K562 (cell line): ENCODE measurements around the gene EPB41L4A. TPM values are rescaled to one million over a fixed set of nuclear protein-coding genes. Genes with fewer than 3 reads are reported as not detected.

Source experiments
- ATAC-seq: fragments of 200-7000 bp; cut with Tn5 transposase; 3 replicates; pipeline ENCODE4 v1.9.1; 2020; ENCODE audit warnings: moderate library complexity
- BruUV-seq: library from RNA; stranded (reverse); fragments of 400-500 nt; replicated peaks from 2 replicates; lab custom pipeline; 2021; lab: Mats Ljungman, UMichigan
- CTCF ChIA-PET: fragments of 300-600 bp; formaldehyde crosslinking; extraction: SDS; loops from one replicate; lab custom pipeline; 2021; ENCODE audit warnings: low intra/inter-chr PET ratio; lab: Yijun Ruan, JAX
- POLR2A ChIA-PET: fragments of 300-600, 350-650 bp; sonication (Branson Sonifier 250); formaldehyde crosslinking; extraction: SDS; loops from one replicate; lab custom pipeline; 2021; ENCODE audit warnings: antibody characterized with exemption, inconsistent platforms; lab: Yijun Ruan, JAX
- DNase-seq, 4 experiments: peaks; one replicate each; pipeline versions ENCODE4 v3.0.0 to v3.0.0-alpha.2; 2011 to 2018; ENCODE audit warnings: low spot score in 3 of 4, mixed read lengths in 3 of 4; ENCODE audit errors: extremely low read depth in 1 of 4
- FAIRE-seq: peaks from 2 replicates; lab custom pipeline; 2011; peaks lifted over from hg19 to GRCh38; lab: Jason Lieb, UNC
- H2AFZ ChIP-seq: 2 replicates; pipeline ENCODE4 v1.6.0; 2011; ENCODE audit warnings: low read depth, low read length, control low read depth, inconsistent platforms
- H3K27ac ChIP-seq: fragments of 200-600 bp; 3 replicates; pipeline ENCODE4 v1.8.0; 2011; ENCODE audit warnings: low read depth, mild to moderate bottlenecking, control low read depth, inconsistent platforms, low read length, moderate library complexity, mixed read lengths; ENCODE audit errors: extremely low read depth
- H3K27me3 ChIP-seq, 2 experiments: fragments of 300-600 bp in 1 of 2; 2 replicates in 1 of 2; 3 replicates in 1 of 2; pipeline versions ENCODE4 v1.6.0 to v1.8.0; 2011; ENCODE audit warnings: inconsistent platforms in 2 of 2, low read length in 2 of 2, mild to moderate bottlenecking in 1 of 2, mixed read lengths in 1 of 2, moderate library complexity in 1 of 2; ENCODE audit not compliant: control insufficient read depth in 2 of 2, insufficient read depth in 2 of 2
- H3K36me3 ChIP-seq: fragments of 300-600 bp; 3 replicates; pipeline ENCODE4 v1.8.0; 2011; ENCODE audit warnings: mild to moderate bottlenecking, low read length, inconsistent platforms; ENCODE audit not compliant: control insufficient read depth, insufficient read depth
- H3K4me1 ChIP-seq, 2 experiments: fragments of 200-600 bp in 1 of 2; replicated peaks in 1 of 2; 2 replicates in 1 of 2; 3 replicates in 1 of 2; pipeline versions ENCODE4 v1.5.1 to v1.8.0; 2011; ENCODE audit warnings: inconsistent platforms in 2 of 2, low read length in 2 of 2, mild to moderate bottlenecking in 1 of 2, mixed read lengths in 1 of 2, moderate library complexity in 1 of 2; ENCODE audit not compliant: control insufficient read depth in 2 of 2, insufficient read depth in 2 of 2
- H3K4me2 ChIP-seq: 2 replicates; pipeline ENCODE4 v1.6.1; 2011; ENCODE audit warnings: low read length, control low read depth, inconsistent platforms, mixed read lengths; ENCODE audit not compliant: insufficient read depth
- H3K4me3 ChIP-seq: fragments of 200-600 bp; sonication (generic), shearing (Covaris generic); 2 replicates; pipeline ENCODE4 v1.5.1; 2016; ENCODE audit warnings: control low read depth, inconsistent platforms
- H3K79me2 ChIP-seq: fragments of 200-600 bp; 3 replicates; pipeline ENCODE4 v1.8.0; 2011; ENCODE audit warnings: low read length, inconsistent platforms; ENCODE audit not compliant: control insufficient read depth, insufficient read depth
- H3K9ac ChIP-seq, 2 experiments: 2 replicates each; pipeline versions ENCODE4 v1.6.0 to v1.6.1; 2011; ENCODE audit warnings: low read depth in 2 of 2, low read length in 2 of 2, control low read depth in 1 of 2, inconsistent platforms in 1 of 2, mild to moderate bottlenecking in 1 of 2, mixed read lengths in 1 of 2; ENCODE audit not compliant: insufficient read depth in 1 of 2
- H3K9me1 ChIP-seq: one replicate; pipeline ENCODE4 v1.6.0; 2011; ENCODE audit warnings: inconsistent platforms, mild to moderate bottlenecking, low read length, moderate library complexity; ENCODE audit not compliant: control insufficient read depth, insufficient read depth
- H3K9me3 ChIP-seq: replicated peaks from 2 replicates; pipeline ENCODE4 v1.5.1; 2011; ENCODE audit warnings: low read depth, low read length, inconsistent platforms; ENCODE audit not compliant: control insufficient read depth, insufficient read depth
- H4K20me1 ChIP-seq: replicated peaks from 2 replicates; pipeline ENCODE4 v1.6.1; 2011; ENCODE audit warnings: low read length, inconsistent platforms, mixed read lengths; ENCODE audit not compliant: control insufficient read depth, insufficient read depth
- FOXJ3 ChIP-seq: sonication (generic); formaldehyde crosslinking; IDR thresholded peaks from 2 replicates; pipeline ENCODE4 v1.4.0; 2020; ENCODE audit warnings: mild to moderate bottlenecking, missing genetic modification reagents
- TAL1 ChIP-seq: fragments of 450-650 bp; IDR thresholded peaks from 2 replicates; pipeline ENCODE4 v1.6.1; 2016; ENCODE audit warnings: mild to moderate bottlenecking
- WGBS: fragments of 100-300 bp; shearing (Covaris generic); methylation state at CpG from one replicate; pipeline ENCODE4 v1.1.6; 2016; ENCODE audit warnings: low coverage, mixed read lengths; ENCODE audit not compliant: insufficient coverage; ENCODE audit errors: missing lambda C conversion rate; 5-methylcytosine and 5-hydroxymethylcytosine counted together
- in situ Hi-C: fragments of 300-500 bp; cut with MboI; formaldehyde crosslinking; loops from 4 replicates; pipeline ENCODE4 v1.15.0; 2018; ENCODE audit warnings: inconsistent platforms, mixed read lengths
- intact Hi-C: fragments of 100-400 bp; cut with micrococcal nuclease; formaldehyde crosslinking; loops from 2 replicates; pipeline ENCODE4 v1.14.2; 2022
- polyA plus RNA-seq, 8 experiments: library from polyadenylated mRNA; depleted of rRNA in 4 of 8; stranded (reverse) in 5 of 8; unstranded in 3 of 8; fragments of >200 nt; fragmentation: Nextera tagmentation in 2 of 8; fragmentation: Illumina TruSeq in 1 of 8; extraction: Ambion mirVana in 2 of 8; extraction: Trizol in 1 of 8; gene quantifications; 2 replicates each; pipeline versions ENCODE4 v1.2.1 to v1.2.3, GENCODE V29; 2011 to 2014; ENCODE audit warnings: inconsistent platforms in 1 of 8, missing spikeins in 1 of 8
- total RNA-seq, 7 experiments: library from RNA; depleted of rRNA in 6 of 7; stranded (reverse); fragments of >200 nt in 6 of 7; fragmentation: Illumina TruSeq in 2 of 7; extraction: Trizol in 2 of 7; gene quantifications; 2 replicates each; pipeline versions ENCODE4 v1.2.1 to v1.2.3, GENCODE V29; 2011 to 2021; ENCODE audit warnings: low replicate concordance in 1 of 7
- TF ChIP-seq, protein P1 (sequence below), 2 experiments: fragments of 450-650 bp; IDR thresholded peaks; 2 replicates each; pipeline ENCODE4 v1.6.1; 2016; ENCODE audit warnings: mild to moderate bottlenecking in 2 of 2, borderline replicate concordance in 1 of 2, low read depth in 1 of 2, moderate library complexity in 1 of 2

EPB41L4A gene
- total and polyA plus RNA-seq, 9 of the 15 experiments (the other 6 are each of a cell fraction or from before 2014, with no cell fraction given): 0.04 to 0.35 (median 0.12) TPM; not detected in 3

DNA sequence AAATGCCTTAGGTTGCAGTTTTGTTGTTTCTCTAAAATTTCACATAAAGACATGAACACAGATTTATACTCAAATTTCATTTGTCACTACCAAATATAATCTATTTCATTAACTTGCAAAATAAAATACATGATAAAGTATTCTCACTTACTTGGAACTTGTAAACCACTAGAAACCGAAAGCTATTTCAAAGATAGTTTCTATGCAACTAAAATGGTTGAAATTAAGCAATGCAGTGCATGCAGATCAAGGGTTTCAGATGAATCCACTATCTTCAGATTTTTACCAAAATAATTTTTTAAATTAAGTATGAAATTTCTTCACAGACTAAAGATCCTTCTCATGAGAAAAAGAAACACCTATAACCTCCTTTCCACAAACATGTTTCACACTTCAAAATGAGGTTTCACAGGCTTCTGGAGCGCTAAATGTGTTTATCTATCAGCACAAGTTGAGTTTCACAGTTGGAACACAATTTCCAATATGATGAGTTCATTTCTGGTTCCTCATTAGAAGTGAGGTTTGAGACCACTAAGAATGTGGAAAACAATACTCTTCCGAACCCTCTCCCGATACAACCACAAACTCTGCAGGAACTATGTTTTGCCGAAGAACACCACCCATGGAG is 63.9 kb downstream of the EPB41L4A start (continued):
- no peak for TF ChIP-seq FOXJ3

DNA sequence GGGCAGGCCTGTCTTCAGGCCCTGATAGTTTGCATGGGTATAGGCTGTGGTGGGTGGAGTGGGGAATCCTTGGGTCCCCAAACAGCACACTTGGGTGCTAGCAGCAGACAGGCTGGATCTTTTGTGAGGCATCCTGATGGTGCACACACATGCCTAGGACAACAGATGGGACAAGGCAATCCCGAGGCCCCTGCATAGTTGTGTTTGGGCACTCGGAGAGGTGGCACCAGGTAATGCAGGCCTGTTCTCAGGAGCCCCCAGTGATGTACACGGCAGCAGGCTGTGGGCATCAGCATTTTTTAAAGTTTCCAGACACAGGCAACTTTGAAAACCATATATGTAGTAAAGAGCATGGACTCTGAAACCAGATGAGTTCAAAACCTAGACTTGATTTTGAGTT is 65.4 kb downstream of the EPB41L4A start:
- no peak for FAIRE-seq
- ChIA-PET POLR2A (no interaction called here), CTCF (no interaction called here)
- no peak overlapping the region for H3K4me3 ChIP-seq
- WGBS: 0% methylated on average over 3 of the region's 3 CpGs
- no peak overlapping the region for H3K9ac ChIP-seq
- no peak overlapping the region for H3K27ac ChIP-seq
- DNase-seq: no peak
- in situ Hi-C loops: no loop called here
- no peaks in the 10 kb centered on the region for H3K4me1 ChIP-seq
- H2AFZ ChIP-seq: no peak overlapping the region
- TF ChIP-seq, protein P1, sequence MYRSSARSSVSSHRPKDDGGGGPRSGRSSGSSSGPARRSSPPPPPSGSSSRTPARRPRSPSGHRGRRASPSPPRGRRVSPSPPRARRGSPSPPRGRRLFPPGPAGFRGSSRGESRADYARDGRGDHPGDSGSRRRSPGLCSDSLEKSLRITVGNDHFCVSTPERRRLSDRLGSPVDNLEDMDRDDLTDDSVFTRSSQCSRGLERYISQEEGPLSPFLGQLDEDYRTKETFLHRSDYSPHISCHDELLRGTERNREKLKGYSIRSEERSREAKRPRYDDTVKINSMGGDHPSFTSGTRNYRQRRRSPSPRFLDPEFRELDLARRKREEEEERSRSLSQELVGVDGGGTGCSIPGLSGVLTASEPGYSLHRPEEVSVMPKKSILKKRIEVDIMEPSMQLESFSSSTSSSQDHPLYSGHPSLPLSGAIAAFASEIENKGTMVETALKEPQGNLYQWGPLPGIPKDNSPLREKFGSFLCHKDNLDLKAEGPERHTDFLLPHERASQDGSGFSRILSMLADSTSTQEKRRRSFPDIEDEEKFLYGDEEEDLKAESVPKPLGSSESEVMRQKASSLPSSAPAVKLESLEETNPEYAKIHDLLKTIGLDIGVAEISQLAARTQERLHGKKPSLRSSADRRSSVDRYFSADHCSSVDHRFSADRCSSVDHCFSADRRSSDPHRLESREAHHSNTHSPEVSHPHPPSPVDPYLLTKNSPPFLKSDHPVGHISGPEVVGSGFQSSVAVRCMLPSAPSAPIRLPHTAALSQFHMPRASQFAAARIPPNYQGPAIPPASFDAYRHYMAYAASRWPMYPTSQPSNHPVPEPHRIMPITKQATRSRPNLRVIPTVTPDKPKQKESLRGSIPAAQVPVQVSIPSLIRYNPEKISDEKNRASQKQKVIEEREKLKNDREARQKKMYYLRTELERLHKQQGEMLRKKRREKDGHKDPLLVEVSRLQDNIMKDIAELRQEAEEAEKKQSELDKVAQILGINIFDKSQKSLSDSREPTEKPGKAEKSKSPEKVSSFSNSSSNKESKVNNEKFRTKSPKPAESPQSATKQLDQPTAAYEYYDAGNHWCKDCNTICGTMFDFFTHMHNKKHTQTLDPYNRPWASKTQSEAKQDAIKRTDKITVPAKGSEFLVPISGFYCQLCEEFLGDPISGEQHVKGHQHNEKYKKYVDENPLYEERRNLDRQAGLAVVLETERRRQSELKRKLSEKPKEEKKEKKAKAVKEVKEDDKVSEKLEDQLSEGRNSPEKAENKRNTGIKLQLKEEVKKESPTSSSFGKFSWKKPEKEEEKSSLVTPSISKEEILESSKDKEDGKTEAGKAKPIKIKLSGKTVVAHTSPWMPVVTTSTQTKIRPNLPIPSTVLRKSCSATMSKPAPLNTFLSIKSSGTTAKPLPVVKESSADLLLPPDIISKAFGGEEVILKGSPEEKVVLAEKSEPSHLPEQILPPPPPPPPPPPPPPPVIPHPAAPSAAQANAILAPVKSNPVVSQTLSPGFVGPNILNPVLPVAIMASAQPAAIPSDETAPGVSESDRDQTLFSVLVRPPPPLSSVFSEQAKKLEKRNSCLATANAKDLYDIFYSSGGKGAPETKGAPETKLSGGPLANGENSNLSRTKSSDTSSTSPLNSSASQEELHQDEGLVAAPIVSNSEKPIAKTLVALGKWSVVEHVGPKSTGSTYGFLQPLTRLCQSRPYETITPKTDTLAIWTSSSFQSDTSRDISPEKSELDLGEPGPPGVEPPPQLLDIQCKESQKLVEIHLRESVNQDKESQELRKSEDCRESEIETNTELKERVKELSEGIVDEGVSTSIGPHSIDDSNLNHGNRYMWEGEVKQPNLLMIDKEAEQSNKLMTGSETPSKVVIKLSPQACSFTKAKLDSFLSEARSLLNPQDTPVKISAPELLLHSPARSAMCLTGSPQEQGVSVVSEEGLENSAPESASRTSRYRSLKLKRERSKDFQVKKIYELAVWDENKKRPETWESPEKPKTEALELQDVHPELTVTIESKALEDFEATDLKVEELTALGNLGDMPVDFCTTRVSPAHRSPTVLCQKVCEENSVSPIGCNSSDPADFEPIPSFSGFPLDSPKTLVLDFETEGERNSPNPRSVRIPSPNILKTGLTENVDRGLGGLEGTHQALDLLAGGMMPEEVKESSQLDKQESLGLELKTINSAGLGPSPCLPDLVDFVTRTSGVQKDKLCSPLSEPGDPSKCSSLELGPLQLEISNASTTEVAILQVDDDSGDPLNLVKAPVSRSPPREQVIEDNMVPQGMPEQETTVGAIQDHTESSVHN (IDR thresholded peaks at IDR 0.05; ENCODE audit: borderline replicate concordance in 1 of 2, low read depth in 1 of 2): no peak
- no peak for TF ChIP-seq TAL1
- no peaks in the 10 kb centered on the region for H3K9me3 ChIP-seq
- H3K27me3 ChIP-seq: peaks cover 0 to 9% of the 10 kb centered on the region in 2 experiments; a peak in 2 of 5 replicates
- H4K20me1 ChIP-seq: no peaks in the 10 kb centered on the region
- intact Hi-C loops: no loop called here
- no peaks in the 10 kb centered on the region for H3K79me2 ChIP-seq
- no peaks in the 10 kb centered on the region for H3K36me3 ChIP-seq
- ATAC-seq: no peak
- no peaks in the 10 kb centered on the region for H3K9me1 ChIP-seq
- BruUV-seq: no TSS peak
- no peak overlapping the region for H3K4me2 ChIP-seq
